ENCODE results near the gene TSHZ2.
A peak's percentile ranks its signal among the peaks of the same experiment; 100 is the strongest.

TSHZ2 gene

GRCh38 chr20:53284696-53285095 is 312.5 kb downstream of the TSHZ2 start:
- no peak for DNase-seq (ENCODE audit: low spot score)

GRCh38 chr20:53287357-53288042 is 315.3 kb downstream of the TSHZ2 start:
- no peak for DNase-seq (ENCODE audit: low spot score)

DNA sequence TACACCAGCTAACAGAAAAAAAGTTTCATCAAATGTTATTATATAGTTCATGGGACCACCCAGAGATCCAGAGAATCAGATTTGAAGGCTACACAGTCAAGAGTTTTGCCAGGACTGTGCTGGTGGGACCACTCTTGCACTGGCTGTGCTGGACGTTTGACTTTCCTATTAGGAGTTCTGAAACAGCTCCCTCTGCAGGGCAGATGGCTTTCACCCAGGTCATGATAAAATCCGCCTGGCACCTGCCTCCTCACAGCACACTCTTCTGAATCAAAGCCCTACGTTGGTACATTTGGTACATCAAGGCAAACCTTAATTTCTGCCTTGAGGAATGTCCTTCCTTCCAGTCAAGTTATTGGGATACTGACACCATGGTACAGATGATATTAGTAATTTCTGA is 319.4 kb downstream of the TSHZ2 start:
- peak; percentile 68 for DNase-seq (ENCODE audit: low spot score)

GRCh38 chr20:53292347-53292746 is 320.2 kb downstream of the TSHZ2 start:
- no peak for DNase-seq (ENCODE audit: low spot score)

DNA sequence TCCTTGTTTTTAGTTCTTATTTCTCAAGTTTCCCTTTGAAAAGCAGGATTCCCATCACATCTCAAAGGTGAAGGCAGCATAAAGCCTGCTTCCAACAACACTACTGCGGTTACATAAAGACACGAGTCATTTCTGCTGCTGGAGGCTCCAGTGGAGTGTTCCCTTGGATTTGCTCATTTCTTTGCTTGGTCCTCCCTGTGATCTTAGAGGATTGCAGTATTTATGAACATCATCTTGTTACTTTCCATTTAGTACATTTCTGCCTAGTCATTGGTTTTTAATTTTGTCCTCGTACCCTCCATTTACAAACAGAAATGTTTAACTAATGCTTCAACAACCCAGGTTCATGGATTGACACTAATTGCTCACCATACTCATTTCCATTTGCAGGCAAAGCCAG is 322.6 kb downstream of the TSHZ2 start:
- DNase-seq (ENCODE audit: low spot score) = no peak

DNA sequence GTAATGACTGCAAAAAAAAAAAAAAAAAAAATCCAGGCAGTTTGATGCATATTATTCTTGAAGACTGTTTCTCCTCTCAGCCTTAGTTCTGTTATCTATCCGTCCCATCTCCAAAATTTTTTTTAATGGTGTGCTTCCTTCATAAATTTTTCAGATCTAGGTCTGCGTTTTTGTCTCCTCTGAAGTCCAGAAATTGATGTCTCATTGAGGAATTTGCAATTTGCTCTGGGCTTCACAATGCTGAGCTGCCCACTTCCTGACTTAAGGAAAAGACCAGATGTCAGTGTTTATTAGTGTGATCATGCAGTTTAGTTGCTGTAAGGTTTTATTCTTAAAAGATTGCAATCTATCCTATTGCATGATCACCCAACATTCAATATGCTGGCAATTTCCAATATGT is 323.9 kb downstream of the TSHZ2 start:
- DNase-seq (ENCODE audit: low spot score) = no peak

- DNase-seq (ENCODE audit: low spot score) = no peak
Observed at GRCh38 chr20:53296451-53297153, 324.4 kb downstream of the TSHZ2 start.

DNA sequence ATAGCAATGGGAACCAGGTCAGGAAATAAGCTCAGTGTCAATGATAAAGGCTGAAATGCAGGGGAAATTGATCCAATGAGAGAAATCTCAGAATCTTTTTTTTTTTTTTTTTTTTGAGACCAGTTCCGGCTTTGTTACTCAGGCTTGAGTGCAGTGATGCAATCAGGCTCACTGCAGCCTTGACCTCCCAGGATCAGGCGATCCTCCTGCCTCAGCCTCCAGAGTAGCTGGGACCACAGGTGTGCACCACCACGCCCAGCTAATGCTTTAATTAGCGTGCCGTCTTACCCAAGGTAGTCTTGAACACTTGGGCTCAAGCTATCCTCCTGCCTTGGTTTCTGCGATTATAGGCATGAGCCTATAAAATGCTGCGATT is 325.0 kb downstream of the TSHZ2 start:
- no peak for DNase-seq (ENCODE audit: low spot score)

DNA sequence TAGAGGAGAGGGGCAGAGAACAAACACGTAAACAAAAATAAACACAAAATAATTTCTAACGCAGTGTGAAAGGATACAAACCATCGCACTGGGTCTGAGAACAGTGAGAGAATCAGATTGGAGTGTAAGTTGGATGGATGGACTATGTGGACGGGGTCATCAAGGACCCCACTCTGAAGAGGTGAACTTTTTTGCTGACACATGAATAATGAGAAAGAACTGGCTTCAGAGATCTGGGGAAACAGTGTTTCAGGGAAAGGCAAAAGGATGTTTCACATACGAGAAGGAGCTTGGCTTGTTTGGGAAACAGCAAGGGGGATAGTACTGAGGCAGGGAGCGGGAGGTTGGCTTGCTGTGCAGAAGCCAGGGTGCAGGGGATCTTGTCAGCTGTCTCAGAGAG is 326.1 kb downstream of the TSHZ2 start:
- DNase-seq (ENCODE audit: low spot score) = no peak

DNA sequence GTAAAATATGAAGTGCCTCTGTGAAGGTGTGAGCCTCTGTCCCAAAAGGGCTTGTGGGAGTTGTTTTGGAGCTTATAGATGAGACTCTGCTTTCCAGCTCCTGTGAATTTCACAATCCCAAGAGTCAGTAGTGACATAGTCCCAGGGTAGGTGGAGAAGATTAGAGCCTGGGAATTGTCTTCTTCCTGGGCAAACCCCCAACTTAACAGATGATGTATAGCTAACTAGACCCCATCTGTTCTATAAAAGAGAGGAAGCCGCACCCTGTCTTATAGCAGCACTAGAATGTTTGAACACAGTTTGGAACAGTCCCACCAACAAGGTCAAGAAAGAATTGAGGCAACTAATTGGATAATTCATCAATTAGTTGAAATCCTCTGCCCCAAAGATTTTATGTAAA is 326.8 kb downstream of the TSHZ2 start:
- no peak for DNase-seq (ENCODE audit: low spot score)

GRCh38 chr20:53299831-53300230 is 327.7 kb downstream of the TSHZ2 start:
- no peak for DNase-seq (ENCODE audit: low spot score)

DNA sequence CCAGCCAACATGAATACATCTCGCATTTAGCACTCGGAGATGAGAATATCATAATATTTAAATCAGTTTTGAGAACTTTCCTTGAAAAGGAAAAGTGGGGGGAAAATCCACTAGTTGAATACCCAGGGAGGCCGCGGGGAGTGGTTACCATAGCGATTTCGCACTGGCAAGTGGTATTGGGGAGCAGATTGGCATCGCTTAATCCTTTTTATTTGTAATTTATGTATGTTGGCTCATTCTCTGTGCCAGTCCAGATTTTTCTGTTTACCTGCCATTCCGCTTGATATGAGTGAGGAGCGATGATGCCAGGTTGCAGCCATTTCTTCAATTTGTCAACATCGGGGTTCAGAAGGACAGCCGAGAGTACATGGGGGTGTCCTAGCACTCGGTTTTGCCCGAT is 329.7 kb downstream of the TSHZ2 start:
- no peak for DNase-seq (ENCODE audit: low spot score)

DNA sequence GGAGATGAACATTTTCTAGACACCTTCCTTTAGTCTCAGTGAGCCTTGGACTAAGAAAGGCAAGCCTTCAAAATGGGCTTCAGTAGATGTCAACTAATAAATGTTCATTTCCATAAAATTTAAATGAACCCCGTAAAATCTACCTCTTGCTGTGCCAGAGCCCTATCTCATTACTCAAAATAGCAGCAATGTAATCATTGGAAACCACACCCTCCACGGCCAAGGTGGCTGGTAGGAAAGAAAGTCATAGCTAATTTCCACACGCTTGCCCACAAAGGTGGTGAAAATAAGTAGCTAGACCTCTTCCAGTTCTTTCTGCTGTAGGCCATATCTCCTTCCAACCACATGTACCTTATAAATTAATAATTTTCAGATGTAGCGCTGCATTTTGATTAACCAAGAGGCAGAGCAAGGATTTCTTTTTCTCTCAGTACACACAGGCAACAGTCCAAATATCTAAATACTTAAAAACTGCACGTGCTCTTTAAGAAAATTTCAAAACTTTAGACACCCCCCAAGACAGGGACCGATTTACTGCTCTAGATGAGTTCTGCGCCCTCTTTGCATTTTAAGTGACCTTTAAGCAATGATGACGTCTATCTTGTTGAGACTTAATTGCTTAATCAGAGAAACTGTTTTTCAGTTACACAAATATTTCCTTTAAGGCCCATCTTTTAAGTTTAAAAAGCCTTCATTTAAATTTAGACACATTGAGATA is 330.7 kb downstream of the TSHZ2 start:
- DNase-seq (ENCODE audit: low spot score) = no peak

DNA sequence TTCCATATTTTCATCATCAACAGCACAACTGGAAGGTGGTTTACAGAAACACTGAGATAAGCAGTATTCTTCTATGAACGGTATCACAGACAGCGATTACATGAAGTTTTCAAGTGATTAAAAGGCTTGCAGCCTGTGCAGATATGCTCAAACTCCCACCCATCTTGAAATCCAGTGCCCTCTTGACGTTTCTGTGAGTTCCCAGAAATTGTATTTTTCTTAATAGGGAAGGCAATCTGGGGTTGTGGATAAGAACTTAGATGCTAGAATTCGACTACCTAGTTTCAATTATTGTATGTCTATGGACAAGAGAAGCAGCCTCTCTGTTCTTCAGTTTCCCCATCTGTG is 331.2 kb downstream of the TSHZ2 start:
- DNase-seq (ENCODE audit: low spot score) = no peak

DNA sequence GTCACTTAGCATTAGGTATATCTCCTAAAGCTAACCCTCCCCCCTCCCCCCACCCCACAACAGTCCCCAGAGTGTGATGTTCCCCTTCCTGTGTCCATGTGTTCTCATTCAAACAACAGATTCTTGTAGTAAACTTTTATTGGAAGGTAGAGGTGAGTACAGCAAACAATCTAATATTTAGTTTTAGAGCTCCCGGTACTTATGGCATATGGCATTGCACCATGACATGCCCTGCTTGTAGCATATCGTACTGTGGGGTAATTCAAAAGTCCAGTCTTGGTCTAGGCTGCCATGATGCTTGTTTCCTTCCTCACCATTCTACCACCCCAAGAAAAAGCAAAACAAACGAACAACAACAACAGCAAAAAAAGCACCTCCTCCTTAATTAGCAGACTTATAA is 332.0 kb downstream of the TSHZ2 start:
- DNase-seq (ENCODE audit: low spot score) = no peak

DNA sequence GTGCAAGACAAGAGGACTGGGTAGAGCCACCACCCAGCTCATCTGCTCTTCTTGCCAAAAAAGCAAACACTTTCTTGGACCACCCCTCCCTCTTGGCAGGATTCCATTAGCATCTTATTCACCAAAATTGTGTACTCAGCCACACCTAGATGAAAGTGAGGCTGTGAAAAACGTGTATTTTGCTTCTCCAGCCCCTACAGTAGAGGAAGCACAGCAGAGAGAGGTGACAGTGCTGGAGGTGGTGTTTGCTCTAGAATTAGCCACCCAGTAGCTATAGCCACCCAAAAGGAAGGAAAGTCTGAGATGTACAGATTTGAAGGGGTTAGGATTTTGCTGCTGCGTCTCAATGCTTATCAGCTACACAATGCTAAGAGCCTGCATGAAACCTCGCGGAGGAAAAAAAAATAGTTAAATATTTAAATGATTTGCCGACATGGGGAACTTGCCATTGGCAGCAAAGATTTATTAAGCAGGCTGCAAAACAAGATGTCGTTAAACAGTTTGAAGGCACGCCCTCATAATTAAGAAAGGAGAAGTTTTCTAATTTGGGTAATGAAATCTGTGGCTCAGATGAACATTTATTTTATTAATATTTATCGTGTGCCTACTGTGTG is 334.1 kb downstream of the TSHZ2 start:
- DNase-seq (ENCODE audit: low spot score) = no peak

- no peak for DNase-seq (ENCODE audit: low spot score)
Observed at GRCh38 chr20:53307964-53308597, 335.9 kb downstream of the TSHZ2 start.

DNA sequence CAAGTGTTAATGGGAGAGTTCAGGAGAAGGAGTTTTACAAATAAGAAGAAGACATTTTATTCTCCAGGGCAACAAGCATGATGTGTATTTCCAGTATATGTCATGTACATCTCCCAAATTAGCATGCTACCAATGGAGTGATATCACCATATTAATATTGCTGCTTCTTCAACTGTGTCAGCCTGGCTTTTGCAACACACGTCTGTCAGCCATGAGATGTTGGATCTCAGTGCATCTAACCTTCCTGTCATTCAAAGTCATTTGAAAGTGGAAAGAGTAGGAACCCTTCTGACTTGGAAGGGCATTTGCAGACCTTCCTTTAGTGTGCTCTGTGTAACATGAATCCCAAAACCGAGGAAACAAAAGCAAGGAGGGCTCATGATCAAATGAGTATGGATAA is 337.4 kb downstream of the TSHZ2 start:
- no peak for DNase-seq (ENCODE audit: low spot score)

- DNase-seq (ENCODE audit: low spot score) = no peak
Observed at GRCh38 chr20:53312957-53313356, 340.8 kb downstream of the TSHZ2 start.

DNA sequence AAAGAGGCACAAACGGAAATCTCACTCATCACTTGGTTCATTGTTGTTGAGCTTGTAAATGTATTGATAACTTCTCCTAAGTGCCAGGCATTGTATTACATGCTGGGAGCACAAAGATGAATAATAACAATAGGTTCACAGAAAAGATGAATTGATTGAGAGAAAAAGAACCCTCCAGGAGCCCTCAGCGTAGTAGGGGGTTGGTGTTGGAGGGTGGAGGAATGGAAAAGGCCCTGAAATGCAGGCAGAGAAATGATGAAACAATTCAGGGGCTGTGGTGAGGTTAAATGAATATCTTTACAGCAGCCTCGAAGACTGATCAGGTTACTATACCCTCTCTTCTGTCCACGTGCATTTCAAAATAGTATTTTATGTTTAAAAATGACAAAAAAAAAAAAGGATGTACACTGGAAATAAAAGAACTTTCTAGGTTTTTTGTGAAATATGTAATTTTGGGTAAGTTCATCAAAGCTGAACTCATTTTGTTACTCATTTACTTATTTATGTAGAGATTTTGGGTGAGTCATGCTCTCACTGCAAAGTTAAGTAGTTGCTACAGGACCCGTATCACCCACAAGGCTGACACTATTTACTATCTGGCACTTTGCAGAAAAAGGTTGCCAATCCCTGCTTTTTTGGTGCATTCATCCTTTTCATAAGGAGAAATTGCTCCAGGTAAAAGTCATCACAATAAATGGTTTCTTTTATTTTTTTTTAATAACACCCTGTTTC is 344.2 kb downstream of the TSHZ2 start:
- no peak for DNase-seq (ENCODE audit: low spot score)

DNA sequence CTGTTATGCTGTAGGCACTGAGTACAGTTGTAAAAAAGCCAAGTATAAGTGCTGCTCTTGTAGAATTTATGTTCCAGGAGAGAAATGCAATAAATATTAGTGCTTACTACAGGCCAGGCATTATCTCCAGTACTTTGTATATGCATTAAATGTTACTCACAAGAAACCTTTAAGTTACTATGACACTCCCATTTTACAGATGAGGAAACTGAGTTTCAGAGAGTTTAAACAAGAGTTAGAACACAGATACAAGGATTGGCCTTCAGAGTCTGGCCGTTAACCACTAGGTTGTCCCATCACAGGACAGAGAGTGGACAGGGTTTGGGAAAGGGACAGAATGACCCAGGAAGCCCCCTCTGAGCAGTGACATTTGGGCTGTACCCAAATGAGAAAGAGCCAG is 347.0 kb downstream of the TSHZ2 start:
- no peak for DNase-seq (ENCODE audit: low spot score)

- DNase-seq (ENCODE audit: low spot score) = no peak
Observed at GRCh38 chr20:53319716-53320115, 347.6 kb downstream of the TSHZ2 start.
